CD8-positive, alpha-beta T cell (primary cell): ENCODE results near the gene S100B. TPM values are rescaled to one million over a fixed set of nuclear protein-coding genes. Genes with fewer than 3 reads are reported as not detected.

ENCODE experiments used
- total RNA-seq, 46 experiments: library from RNA in 2 of 46; stranded (reverse) in 2 of 46; gene quantifications; one replicate each; pipeline ENCODE4 v1.2.3 and lab custom pipeline; 2021 to 2026

The S100B gene
- total RNA-seq, 2 experiments from 2014 or later, result 26.9 to 27.1 TPM

Other genes starting within 250 kb of the S100B start
- gene DIP2A, start 146.2 kb downstream of the S100B start, total RNA-seq, result 10 to 100 TPM; 59.5 to 62.3 TPM
- gene PRMT2, start 30.6 kb upstream of the S100B start, total RNA-seq, result 10 to 100 TPM; 78.8 to 78.9 TPM